HepG2 (cell line): Measurements from ENCODE around the gene CD4. TPM values are rescaled to one million over a fixed set of nuclear protein-coding genes. Genes with fewer than 3 reads are reported as not detected.

Source experiments
- BCL3 ChIP-seq: sonication (generic); formaldehyde crosslinking; IDR thresholded peaks from 2 replicates; pipeline ENCODE4 v1.5.1; 2020; ENCODE audit warnings: mild to moderate bottlenecking, missing genetic modification reagents, moderate library complexity
- CREM ChIP-seq, 2 experiments: sonication (generic) in 1 of 2; formaldehyde crosslinking in 1 of 2; IDR thresholded peaks; 2 replicates each; pipeline versions ENCODE4 v1.4.0 to v1.6.1; 2016 to 2020; ENCODE audit warnings: antibody characterized with exemption in 1 of 2, mild to moderate bottlenecking in 1 of 2, missing genetic modification reagents in 1 of 2
- HMGXB4 ChIP-seq, 2 experiments: sonication (generic) in 1 of 2; formaldehyde crosslinking in 1 of 2; IDR thresholded peaks; 2 replicates each; pipeline versions ENCODE4 v1.4.0 to v1.6.1; 2018 to 2020; ENCODE audit warnings: missing genetic modification reagents in 2 of 2, borderline replicate concordance in 1 of 2, low read depth in 1 of 2, mild to moderate bottlenecking in 1 of 2, missing biosample characterization in 1 of 2
- KAT2B ChIP-seq: fragments of 150-350 bp; IDR thresholded peaks from 2 replicates; pipeline ENCODE4 v1.6.1; 2014; ENCODE audit warnings: low read depth, low read length, borderline replicate concordance
- NFE2L2 ChIP-seq: fragments of 150-350 bp; IDR thresholded peaks from 2 replicates; pipeline ENCODE4 v1.6.1; 2014; ENCODE audit warnings: low read length
- POGK ChIP-seq: sonication (generic); formaldehyde crosslinking; conservative IDR thresholded peaks from 2 replicates; pipeline ENCODE4 v1.8.0; 2022; ENCODE audit warnings: mild to moderate bottlenecking, moderate library complexity, missing genetic modification reagents
- PRDM4 ChIP-seq: sonication (generic); formaldehyde crosslinking; IDR thresholded peaks from 2 replicates; pipeline ENCODE4 v1.9.0; 2021; ENCODE audit warnings: missing genetic modification reagents, borderline replicate concordance
- RORA ChIP-seq: sonication (generic); formaldehyde crosslinking; IDR thresholded peaks from 2 replicates; pipeline ENCODE4 v1.5.0; 2020; ENCODE audit warnings: mild to moderate bottlenecking, missing genetic modification reagents, moderate library complexity
- TCF7L2 ChIP-seq: IDR thresholded peaks from 2 replicates; pipeline ENCODE4 v1.6.1; 2011; ENCODE audit warnings: mild to moderate bottlenecking, low read depth, low read length, moderate library complexity
- U2AF1 ChIP-seq: fragments of 200-400 bp; formaldehyde crosslinking; optimal IDR thresholded peaks from 2 replicates; pipeline ENCODE3; 2017; ENCODE audit warnings: mild to moderate bottlenecking, low read depth, low read length
- ZFX ChIP-seq: sonication (generic); formaldehyde crosslinking; IDR thresholded peaks from 2 replicates; pipeline ENCODE4 v1.4.0; 2020; ENCODE audit warnings: mild to moderate bottlenecking, low read depth, missing genetic modification reagents, moderate library complexity
- ZKSCAN8 ChIP-seq: IDR thresholded peaks from 2 replicates; pipeline ENCODE4 v1.6.1; 2016; ENCODE audit warnings: borderline replicate concordance, missing genetic modification reagents, missing compliant biosample characterization
- ZNF253 ChIP-seq: sonication (generic); formaldehyde crosslinking; IDR thresholded peaks from 2 replicates; pipeline ENCODE4 v1.8.0; 2022; ENCODE audit warnings: mild to moderate bottlenecking, missing genetic modification reagents, borderline replicate concordance
- ZNF3 ChIP-seq: IDR thresholded peaks from 2 replicates; pipeline ENCODE4 v1.7.0; 2017; ENCODE audit warnings: inconsistent platforms
- ZNF350 ChIP-seq: sonication (generic); formaldehyde crosslinking; IDR thresholded peaks from 2 replicates; pipeline ENCODE4 v1.4.0; 2020; ENCODE audit warnings: mild to moderate bottlenecking, low read depth, missing genetic modification reagents, borderline replicate concordance
- ZNF512 ChIP-seq: sonication (generic); formaldehyde crosslinking; IDR thresholded peaks from 2 replicates; pipeline ENCODE4 v1.4.0; 2020; ENCODE audit warnings: mild to moderate bottlenecking, missing genetic modification reagents
- ZNF576 ChIP-seq: sonication (generic); formaldehyde crosslinking; IDR thresholded peaks from 2 replicates; pipeline ENCODE4 v1.4.0; 2020; ENCODE audit warnings: mild to moderate bottlenecking, missing genetic modification reagents
- polyA plus RNA-seq, 8 experiments: library from polyadenylated mRNA; depleted of rRNA in 3 of 8; stranded (reverse) in 7 of 8; unstranded in 1 of 8; fragments of >200 nt; fragmentation: Illumina TruSeq in 4 of 8; extraction: Trizol in 4 of 8; gene quantifications; 2 replicates each; pipeline versions ENCODE4 v1.2.1 to v1.2.3, GENCODE V29; 2011 to 2016; ENCODE audit warnings: low read depth in 4 of 8, missing spikeins in 1 of 8, mixed read lengths in 1 of 8; ENCODE audit not compliant: insufficient read depth in 1 of 8
- total RNA-seq, 5 experiments: library from RNA; depleted of rRNA; stranded (reverse); fragments of >200 nt; fragmentation: Illumina TruSeq; extraction: Trizol; gene quantifications; 2 replicates each; pipeline ENCODE4 v1.2.3, GENCODE V29; 2016; ENCODE audit warnings: low read depth in 1 of 5

The CD4 gene
- total and polyA plus RNA-seq, 2 of the 13 experiments (the other 11 are each of a cell fraction or from before 2014, with no cell fraction given), result 0.07 to 0.95 TPM

GRCh38 chr12:6752921-6753771 lies 36.2 kb upstream of the CD4 start, which contains the start of gene MLF2 (continued):
- TF ChIP-seq POGK (CRISPR knock-in tag), result peak; percentile 50; the same call in 1 of the 2 replicates
- no peak for TF ChIP-seq RORA
- no peak for TF ChIP-seq PRDM4 (CRISPR knock-in tag)
- TF ChIP-seq TCF7L2, result no peak
- 0 out of 2 replicates have a peak, but pooled peaks have one; percentile 88 for TF ChIP-seq BCL3 (CRISPR knock-in tag)
- no peak for TF ChIP-seq ZNF253
- peak; percentile 41; the same call in 1 of the 2 replicates for TF ChIP-seq CREM (IDR thresholded peaks at IDR 0.05)
- 0 out of 2 replicates have a peak, but pooled peaks have one; percentile 36 for TF ChIP-seq CREM (CRISPR knock-in tag; IDR thresholded peaks at IDR 0.05)
- peak; percentile 98 for TF ChIP-seq ZFX
- peak; percentile 34; the same call in 1 of the 2 replicates for TF ChIP-seq ZKSCAN8
- TF ChIP-seq KAT2B, result no peak
- TF ChIP-seq ZNF3 (CRISPR knock-in tag), result peak; percentile 20; the same call in 1 of the 2 replicates
- 0 out of 2 replicates have a peak, but pooled peaks have one; percentile 72 for TF ChIP-seq ZNF576 (CRISPR knock-in tag)
- TF ChIP-seq NFE2L2, result no peak
- no peak for TF ChIP-seq U2AF1
- TF ChIP-seq ZNF512 (CRISPR knock-in tag), result no peak; the same call in 1 of the 2 replicates
- peak; percentile 73 to 95 for TF ChIP-seq HMGXB4 (CRISPR knock-in tag; IDR thresholded peaks at IDR 0.05; ENCODE audit: borderline replicate concordance in 1 of 2, low read depth in 1 of 2)
- TF ChIP-seq ZNF350 (CRISPR knock-in tag), result peak; percentile 90
